Measurements from ENCODE around the gene COPG2. TPM values are rescaled to one million over a fixed set of nuclear protein-coding genes. Genes with fewer than 3 reads are reported as not detected.

COPG2 gene
- total RNA-seq, 1 experiment from 2014 or later, result 77.7 TPM

- Histone ChIP-seq H2BK20ac (ENCODE audit: low read depth, low read length, poor library complexity, severe bottlenecking) (no peak overlapping the region), H3K56ac (ENCODE audit: insufficient read length, low read depth, low read length) (no peak overlapping the region), H4K20me1 (ENCODE audit: control insufficient read depth, insufficient read depth, insufficient read length) (no peaks in the 10 kb centered on the region), H3K4me1 (ENCODE audit: insufficient read depth, low read length) (no peaks in the 10 kb centered on the region), H2AFZ (ENCODE audit: low read length) (no peak overlapping the region), H3K23ac (ENCODE audit: insufficient read length, low read depth, low read length) (no peak overlapping the region), H4K8ac (replicated peaks; ENCODE audit: insufficient read length, low read depth, low read length) (no peak overlapping the region), H3K27me3 (ENCODE audit: insufficient read depth, low read length) (no peaks in the 10 kb centered on the region), H4K5ac (ENCODE audit: insufficient read length, low read depth, low read length) (no peak overlapping the region), H3K9me3 (ENCODE audit: control insufficient read depth, low read depth, low read length) (no peaks in the 10 kb centered on the region), H3K27ac (ENCODE audit: insufficient read length, low read depth, low read length) (no peak overlapping the region), H2AK5ac (ENCODE audit: insufficient read length, low read length) (no peak overlapping the region), H4K91ac (ENCODE audit: insufficient read length, low read depth, low read length) (no peak overlapping the region), H2BK15ac (ENCODE audit: low read depth, low read length) (no peak overlapping the region), H3K79me1 (ENCODE audit: insufficient read depth, low read depth, low read length, poor library complexity, severe bottlenecking) (no peaks in the 10 kb centered on the region), H3K4me2 (ENCODE audit: insufficient read depth, insufficient read length, low read length) (no peak overlapping the region), H2BK120ac (ENCODE audit: low read depth, low read length, poor library complexity, severe bottlenecking) (no peak overlapping the region), H3K9ac (ENCODE audit: extremely low read depth, insufficient read length, low read length) (no peak overlapping the region), H3T11ph (ENCODE audit: low read length) (no peak overlapping the region), H3K79me2 (ENCODE audit: insufficient read depth, low read length) (no peaks in the 10 kb centered on the region), H2BK5ac (ENCODE audit: insufficient read length, low read length) (no peak overlapping the region), H3K14ac (ENCODE audit: insufficient read depth, low read length) (no peak overlapping the region), H3K18ac (ENCODE audit: insufficient read length, low read depth, low read length) (no peak overlapping the region), H3K23me2 (ENCODE audit: insufficient read length, low read depth, low read length, poor library complexity, severe bottlenecking) (no peaks in the 10 kb centered on the region), H2BK12ac (ENCODE audit: insufficient read length, low read depth, low read length) (no peak overlapping the region), H3K4ac (ENCODE audit: low read depth, low read length) (no peak overlapping the region)
- Mint-ChIP-seq H3K27ac (peak overlapping the region in 1 of 3 experiments; percentile 56; a peak in 1 of 7 replicates), H3K27me3 (ENCODE audit: low read depth) (no peaks in the 10 kb centered on the region), H3K4me3 (no peak overlapping the region), H3K36me3 (ENCODE audit: insufficient read depth in 1 of 3, low read depth in 3 of 3) (peaks cover 33 to 76% (median 75%) of the 10 kb centered on the region in 3 experiments; a peak in 6 of 7 replicates), H3K9me3 (no peaks in the 10 kb centered on the region), H3K4me1 (no peaks in the 10 kb centered on the region)
- TF ChIP-seq, protein P1, sequence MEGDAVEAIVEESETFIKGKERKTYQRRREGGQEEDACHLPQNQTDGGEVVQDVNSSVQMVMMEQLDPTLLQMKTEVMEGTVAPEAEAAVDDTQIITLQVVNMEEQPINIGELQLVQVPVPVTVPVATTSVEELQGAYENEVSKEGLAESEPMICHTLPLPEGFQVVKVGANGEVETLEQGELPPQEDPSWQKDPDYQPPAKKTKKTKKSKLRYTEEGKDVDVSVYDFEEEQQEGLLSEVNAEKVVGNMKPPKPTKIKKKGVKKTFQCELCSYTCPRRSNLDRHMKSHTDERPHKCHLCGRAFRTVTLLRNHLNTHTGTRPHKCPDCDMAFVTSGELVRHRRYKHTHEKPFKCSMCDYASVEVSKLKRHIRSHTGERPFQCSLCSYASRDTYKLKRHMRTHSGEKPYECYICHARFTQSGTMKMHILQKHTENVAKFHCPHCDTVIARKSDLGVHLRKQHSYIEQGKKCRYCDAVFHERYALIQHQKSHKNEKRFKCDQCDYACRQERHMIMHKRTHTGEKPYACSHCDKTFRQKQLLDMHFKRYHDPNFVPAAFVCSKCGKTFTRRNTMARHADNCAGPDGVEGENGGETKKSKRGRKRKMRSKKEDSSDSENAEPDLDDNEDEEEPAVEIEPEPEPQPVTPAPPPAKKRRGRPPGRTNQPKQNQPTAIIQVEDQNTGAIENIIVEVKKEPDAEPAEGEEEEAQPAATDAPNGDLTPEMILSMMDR (conservative IDR thresholded peaks at IDR 0.05), result no peak
- no CpG with 5 or more reads among the region's 2 CpGs for WGBS (ENCODE audit: extremely low coverage, insufficient read length, low lambda C conversion rate)
- no peak for DNase-seq
Measured at GRCh38 chr7:130500910-130501309, 167.6 kb downstream of the COPG2 start.
